HG02870 (cell line): ENCODE results near the gene JAG1.
"Not testable (repeated sequence)": the region's sequence is repeated elsewhere in the genome, so short reads cannot be mapped to it uniquely, and the experiment has no call there.

Experiments
- ATAC-seq: cut with Tn5 transposase; IDR thresholded peaks from one replicate; pipeline ENCODE4 v1.9.1; 2021; ENCODE audit warnings: mild to moderate bottlenecking, moderate library complexity; ENCODE audit not compliant: unreplicated experiment

JAG1 gene

GRCh38 chr20:10639077-10639736, 34.6 kb downstream of the JAG1 start:
- ATAC-seq = no peak

- ATAC-seq = no peak
These were observed 36.2 kb downstream of the JAG1 start for GRCh38 chr20:10637563-10637962.

- no peak for ATAC-seq
These were observed 36.7 kb downstream of the JAG1 start for GRCh38 chr20:10637031-10637559.

- no peak for ATAC-seq
These were observed 37.4 kb downstream of the JAG1 start for GRCh38 chr20:10636326-10636818.

GRCh38 chr20:10635476-10636208, 38.2 kb downstream of the JAG1 start:
- ATAC-seq = no peak

GRCh38 chr20:10634683-10635411, 39.0 kb downstream of the JAG1 start:
- no peak for ATAC-seq

GRCh38 chr20:10634211-10634610, 39.6 kb downstream of the JAG1 start:
- no peak for ATAC-seq

- no peak for ATAC-seq
These were observed 40.1 kb downstream of the JAG1 start for GRCh38 chr20:10633718-10634117.

- no peak for ATAC-seq
These were observed 40.9 kb downstream of the JAG1 start for GRCh38 chr20:10632721-10633509.

- no peak for ATAC-seq
These were observed 42.7 kb downstream of the JAG1 start for GRCh38 chr20:10631126-10631525.

GRCh38 chr20:10629946-10630650, 43.7 kb downstream of the JAG1 start:
- no peak for ATAC-seq

GRCh38 chr20:10626896-10627295, 46.9 kb downstream of the JAG1 start:
- no peak for ATAC-seq

- no peak for ATAC-seq
These were observed 48.2 kb downstream of the JAG1 start for GRCh38 chr20:10625641-10626040.

GRCh38 chr20:10622657-10623418, 51.0 kb downstream of the JAG1 start:
- ATAC-seq = no peak

- ATAC-seq = no peak
These were observed 52.6 kb downstream of the JAG1 start for GRCh38 chr20:10621149-10621548.

- ATAC-seq = no peak
These were observed 54.4 kb downstream of the JAG1 start for GRCh38 chr20:10619427-10619826.

GRCh38 chr20:10618611-10619245, 55.1 kb downstream of the JAG1 start:
- ATAC-seq = no peak

GRCh38 chr20:10617549-10618133, 56.2 kb downstream of the JAG1 start:
- not testable (repeated sequence) for ATAC-seq
